ENCODE measurements around the gene HSPA9.

Gene HSPA9

DNA sequence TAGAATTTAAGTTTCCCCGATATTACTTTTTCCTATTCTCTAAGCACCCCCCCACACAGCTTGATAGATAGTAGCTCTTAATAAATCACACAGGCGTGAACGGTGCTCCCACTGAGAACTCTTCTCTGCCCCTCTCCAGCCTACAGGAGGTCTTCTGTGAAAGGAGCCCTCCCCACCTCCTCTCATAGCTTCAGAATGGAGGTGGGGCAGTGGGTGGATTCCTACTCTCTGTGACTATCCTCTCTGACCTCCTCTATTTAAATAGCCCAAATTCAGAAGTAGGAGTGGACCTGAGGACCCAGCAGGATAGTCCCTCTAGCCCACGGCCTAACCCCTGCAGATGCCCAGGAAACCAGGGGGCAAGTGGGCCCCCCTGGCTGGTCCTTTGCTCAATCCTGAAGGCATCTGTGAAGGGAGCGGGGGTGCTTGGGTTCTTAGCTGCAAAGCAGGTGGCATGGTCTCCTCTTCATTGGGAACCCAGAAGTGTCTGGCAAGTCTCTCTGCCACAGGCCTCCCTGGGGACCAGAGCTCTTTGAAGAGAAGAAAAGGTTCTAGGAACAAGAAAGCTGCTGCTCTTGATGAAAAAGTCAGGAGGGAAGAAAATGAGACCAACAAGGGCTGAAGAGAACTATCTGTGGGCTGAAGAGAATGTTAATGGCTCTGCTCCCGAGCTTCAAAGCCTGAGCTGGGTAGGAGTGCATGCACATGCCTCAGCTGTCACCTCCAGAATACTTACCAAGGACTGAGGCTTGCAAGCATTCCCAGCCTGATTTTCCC lies 21.1 kb upstream of the HSPA9 start:
- no peak for DNase-seq (ENCODE audit: extremely low read depth in 1 of 2, low read depth in 1 of 2)

DNA sequence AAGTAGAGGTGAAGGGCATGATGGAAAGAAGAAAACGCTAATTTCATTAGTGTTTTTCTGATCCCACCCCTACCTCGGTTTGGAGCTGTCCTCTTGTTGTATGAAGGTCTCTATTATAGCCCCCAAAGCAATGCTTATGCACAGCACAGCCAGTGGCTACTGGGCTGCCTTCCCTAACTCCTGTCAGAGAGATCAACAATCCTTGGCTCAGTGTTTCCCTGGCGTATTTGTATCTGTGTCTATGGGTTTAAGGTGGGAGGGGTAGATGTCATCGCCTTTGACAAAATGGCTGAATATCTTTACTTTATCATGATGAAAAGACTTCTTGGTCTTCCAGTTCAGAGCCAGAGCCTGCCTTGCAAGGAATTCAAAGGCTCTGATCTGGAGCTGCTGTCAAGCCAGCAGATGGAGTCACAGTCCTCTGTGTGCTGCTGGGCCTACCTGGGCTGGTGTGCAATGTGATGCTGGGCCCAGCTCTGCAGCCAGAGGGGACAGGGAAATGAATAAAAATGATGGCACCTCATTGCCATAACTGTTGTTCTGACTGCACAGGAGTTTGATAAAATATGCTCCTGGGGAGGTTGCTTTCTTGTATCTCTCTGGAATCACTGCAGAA lies 20.1 kb upstream of the HSPA9 start:
- no peak for DNase-seq (ENCODE audit: extremely low read depth in 1 of 2, low read depth in 1 of 2)

DNA sequence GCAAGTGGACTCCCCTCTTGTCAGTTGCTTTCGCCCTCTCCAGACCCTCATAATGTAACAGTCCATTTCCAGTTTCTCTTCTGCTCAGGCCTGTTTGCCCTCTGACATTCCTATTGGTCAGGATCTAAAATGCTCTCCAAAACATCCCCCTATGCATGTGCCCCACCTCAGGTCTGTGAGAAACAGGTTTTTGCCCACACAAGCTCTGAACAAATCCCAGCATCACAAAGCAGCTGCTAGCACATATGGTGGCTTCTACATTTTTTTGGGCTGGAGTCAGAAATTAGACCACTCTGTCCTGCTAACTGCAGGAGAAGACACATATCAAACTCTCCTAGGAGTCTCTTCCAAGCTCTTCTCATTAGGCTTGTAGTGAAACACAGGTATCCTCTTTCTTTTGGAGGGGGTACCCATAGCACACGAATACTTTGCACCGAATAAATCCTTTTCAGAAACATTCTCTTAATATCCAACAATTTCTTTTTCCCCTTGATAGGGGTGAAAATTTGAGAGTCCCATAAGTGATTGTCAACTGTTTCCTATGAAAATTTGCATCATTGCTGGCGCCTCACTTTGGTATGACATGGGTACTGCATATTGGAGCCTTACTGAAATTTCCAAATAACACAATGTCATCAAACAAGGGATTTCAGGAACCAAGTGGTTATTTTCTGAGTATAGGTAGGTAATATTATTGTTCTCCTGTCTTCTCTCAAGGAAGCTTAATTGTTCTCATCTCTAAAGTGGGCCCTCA lies 19.3 kb upstream of the HSPA9 start:
- DNase-seq (ENCODE audit: extremely low read depth in 1 of 2, low read depth in 1 of 2), result no peak

DNA sequence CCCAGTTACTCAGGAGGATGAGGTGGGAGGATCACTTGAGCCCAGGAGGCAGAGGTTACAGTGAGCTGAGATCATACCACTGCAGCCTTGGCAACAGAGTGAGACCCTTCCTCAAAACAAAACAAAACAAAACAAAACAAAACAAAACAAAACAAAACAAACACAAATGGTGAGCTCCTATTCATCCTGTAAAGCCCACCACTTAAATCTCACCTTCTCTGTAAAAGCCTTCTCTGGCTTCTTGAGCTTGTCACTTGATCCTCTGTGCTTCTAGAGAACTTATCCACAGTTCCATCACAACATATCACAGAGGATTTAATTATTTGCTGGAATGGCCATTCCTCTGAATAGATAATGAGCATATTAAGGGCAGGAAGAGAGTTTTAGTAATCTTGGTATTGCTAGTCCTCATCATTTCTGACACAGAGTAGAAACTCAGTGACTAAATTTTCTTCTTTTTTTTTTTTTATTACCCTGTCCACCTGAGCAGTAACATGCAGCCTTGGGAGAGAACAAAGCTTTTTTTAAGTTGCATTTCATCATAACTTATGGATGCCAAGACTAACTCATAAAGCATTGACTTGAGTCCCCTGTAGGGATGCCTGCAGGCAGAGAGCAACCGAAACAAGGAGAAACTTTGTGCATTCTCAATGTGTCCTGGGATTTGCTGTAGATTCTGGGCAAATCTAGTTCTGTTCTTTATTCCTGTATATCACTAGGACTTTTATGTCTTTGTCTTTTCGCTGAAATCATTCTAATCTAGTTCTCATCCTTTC lies 13.0 kb upstream of the HSPA9 start:
- no peak for DNase-seq (ENCODE audit: extremely low read depth in 1 of 2, low read depth in 1 of 2)

DNA sequence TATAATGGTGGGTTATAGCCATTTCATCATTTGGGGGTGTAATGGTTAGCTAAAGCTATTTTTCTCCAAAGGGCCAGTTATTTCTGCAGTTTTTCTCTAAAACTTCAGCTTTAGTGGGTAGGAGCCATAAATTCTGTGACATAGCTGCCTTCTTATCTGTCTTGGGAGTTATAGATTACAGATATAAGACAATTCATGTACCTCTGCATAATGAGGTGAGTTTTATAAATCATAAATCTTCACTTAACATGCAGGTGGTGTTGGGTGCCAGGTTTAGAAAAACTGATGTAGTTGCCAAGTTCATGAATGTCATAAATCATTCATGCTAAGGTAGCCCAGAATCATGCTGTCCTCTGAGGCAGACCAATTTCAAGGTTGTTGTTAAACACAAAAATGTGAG lies 10.0 kb upstream of the HSPA9 start:
- no peak for DNase-seq (ENCODE audit: extremely low read depth in 1 of 2, low read depth in 1 of 2)

DNA sequence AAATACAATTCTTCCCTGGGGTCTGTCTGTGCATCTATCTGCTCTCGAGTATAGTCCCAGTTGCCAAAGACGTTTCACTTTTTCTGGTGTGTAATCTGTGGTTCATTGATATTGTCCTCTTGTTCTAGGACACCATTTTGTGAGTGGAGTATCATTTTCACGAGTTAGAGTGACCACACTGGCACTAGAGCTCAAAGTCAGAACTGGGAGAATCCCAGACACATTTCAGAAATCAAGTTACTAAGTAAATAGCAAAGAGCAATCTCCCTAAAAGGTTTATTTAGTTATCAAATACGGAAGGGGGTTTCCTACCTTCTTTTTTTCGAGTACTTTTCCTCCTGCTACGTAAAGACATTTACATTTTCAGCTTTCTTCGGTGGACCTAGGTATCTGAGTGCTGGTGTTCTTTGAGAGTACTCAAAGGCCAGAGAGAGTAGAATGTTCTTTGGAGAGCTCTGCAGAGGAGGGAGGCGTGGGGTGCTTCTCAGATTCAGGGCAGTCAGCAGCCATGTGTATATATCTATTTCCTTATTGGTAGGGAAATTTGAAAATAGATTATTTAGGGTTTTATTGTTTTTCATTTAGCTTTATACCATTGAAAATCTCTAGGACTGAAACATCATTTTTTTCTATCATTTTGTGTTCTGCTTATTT lies 8.9 kb upstream of the HSPA9 start:
- no peak for DNase-seq (ENCODE audit: extremely low read depth in 1 of 2, low read depth in 1 of 2)

DNA sequence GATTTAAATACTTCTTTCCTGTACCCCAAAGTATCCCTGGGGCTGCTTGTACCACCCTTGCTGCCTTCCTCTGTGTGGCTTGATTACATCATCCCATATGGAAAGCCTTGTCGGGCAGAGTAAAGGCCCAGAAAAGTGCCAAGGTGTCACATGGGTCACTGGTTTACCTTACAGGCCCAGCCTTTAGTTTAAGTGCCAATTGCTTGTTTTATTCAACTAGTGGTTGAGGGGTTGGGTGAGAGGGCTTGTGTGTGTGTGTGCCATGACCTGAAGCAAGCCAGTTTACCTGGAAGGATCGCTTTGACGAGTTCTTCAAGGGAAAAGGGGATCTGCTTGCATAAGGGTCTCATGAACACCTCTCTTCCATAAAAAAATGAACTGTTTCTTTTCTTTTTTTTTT lies 7.8 kb upstream of the HSPA9 start:
- DNase-seq (ENCODE audit: extremely low read depth in 1 of 2, low read depth in 1 of 2), result no peak

DNA sequence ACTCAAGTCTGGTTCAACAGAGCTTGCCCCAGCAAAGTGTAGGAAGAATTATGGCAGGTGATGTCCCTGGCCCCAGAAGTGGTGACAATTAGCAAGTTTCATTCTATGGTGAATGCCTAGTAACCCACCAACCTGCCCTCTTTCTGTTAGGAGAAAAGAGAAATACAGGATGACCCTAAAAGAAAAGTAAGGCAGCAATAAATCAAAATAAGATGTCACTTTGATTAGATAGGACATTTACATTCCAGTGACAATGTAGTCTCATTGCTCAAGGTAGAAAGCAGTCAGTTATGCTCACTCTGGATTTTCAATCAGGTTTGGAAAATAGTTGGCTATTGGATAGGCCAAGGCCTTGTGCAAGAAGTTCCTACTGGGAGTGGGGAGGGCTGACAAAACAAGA lies 5.6 kb upstream of the HSPA9 start:
- no peak for DNase-seq (ENCODE audit: extremely low read depth in 1 of 2, low read depth in 1 of 2)

DNA sequence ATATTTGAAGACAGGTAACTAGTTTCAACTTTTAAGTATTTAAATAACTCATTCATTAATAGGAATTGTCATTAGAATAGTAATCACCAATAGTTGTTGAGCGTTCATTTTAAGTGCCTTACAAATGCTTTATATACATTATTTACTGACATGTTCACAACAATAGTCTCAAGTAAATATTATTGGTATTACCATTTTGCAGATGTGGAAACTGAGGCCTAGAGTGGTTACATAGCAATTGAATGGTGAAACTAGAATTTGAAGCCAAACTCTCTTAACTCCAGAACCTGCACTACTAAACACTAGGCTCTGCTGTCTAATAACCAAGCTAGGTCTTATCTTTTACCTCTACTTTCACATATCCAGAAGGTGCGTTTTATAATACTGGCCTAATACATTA lies 4.8 kb upstream of the HSPA9 start:
- DNase-seq (ENCODE audit: extremely low read depth in 1 of 2, low read depth in 1 of 2), result no peak

DNA sequence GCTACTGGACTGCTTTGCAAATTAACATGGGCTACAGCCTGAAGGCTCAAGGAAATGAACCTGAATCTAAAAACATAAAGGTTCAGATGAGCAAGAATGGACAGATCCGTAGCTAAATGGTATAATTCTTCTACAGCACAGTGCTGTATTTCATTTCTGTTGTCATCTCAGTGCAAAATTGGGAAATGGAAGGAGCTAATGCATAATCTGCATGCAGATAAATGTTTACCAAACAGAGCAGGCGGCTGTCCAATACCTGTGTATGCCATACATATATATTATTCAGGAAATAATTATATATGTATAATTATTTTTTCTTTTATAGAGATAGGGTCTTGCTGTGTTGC lies 4.3 kb upstream of the HSPA9 start:
- no peak for DNase-seq (ENCODE audit: extremely low read depth in 1 of 2, low read depth in 1 of 2)

DNA sequence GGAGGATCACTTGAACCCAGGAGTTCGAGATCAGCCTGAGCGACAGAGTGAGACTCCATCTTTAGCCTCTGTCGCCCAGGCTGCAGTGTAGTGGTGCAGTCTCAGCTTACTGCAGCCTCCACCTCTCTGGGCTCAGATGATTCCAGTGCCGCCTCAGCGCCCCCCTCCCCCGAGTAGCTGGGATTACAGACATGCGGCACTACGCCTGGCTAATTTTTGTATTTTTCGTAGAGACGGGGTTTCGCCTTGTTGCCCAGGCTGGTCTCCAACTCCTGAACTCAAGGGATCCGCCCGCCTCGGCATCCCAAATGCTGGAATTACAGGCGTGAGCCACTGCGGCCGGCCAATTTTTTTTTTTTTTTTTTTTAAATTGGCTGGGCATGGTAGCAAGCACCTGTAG lies 2.3 kb upstream of the HSPA9 start:
- no peak for DNase-seq (ENCODE audit: extremely low read depth in 1 of 2, low read depth in 1 of 2)

DNA sequence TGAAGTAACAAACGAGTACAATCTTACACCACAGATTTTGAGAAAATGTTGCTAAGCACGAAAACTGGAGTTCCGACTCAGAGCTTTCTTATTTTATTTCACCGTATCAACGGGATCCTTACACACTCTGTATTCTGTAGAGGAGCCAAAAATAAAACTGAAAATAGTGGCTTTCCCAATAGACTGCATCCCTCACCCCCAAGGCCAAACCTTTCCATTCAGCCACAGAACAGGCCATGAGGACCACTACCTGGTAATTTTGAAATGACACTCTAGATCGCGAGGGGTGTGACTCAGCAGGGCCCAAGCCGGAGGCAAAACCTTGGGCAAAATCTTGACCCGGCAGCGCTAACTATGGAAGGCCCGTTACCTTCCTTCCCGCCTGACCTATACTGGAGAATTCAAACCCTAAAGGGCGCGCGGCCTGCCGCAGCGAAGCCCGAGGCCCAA lies 432 bp downstream of the HSPA9 start:
- no peak for DNase-seq (ENCODE audit: extremely low read depth in 1 of 2, low read depth in 1 of 2)

DNA sequence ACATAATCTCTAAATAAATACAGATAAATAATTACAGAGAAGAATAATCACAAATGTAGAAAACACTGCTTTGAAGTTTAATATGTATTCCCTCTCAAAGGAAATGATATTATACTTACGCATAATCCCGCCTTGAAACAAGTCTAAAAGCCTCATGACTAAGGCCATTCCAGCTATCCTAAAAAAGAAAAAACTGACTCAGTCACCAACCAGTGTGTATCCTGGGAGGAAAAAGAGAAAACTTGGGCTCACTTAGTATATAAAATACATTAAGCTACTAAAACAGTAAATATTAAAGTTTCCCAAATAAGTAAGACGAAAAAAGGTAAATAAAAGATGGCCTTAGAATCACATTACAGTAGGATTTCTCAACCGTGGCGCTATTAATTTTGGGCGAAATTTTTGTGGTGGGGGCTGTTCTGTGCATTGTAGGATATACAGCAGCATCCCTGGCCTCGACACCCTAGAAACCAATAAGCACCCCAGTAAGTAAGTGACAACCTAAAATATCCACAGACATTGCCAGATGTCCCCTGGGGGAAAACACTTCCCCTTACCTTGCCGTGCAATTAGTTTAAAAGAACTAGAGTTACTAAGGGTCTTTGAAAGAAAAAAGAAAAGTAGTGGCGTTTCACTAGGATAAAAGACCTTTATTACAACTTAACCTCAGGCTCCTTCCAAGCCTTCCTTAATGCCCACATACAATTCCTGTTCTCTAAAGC lies 1.1 kb downstream of the HSPA9 start:
- DNase-seq (ENCODE audit: extremely low read depth in 1 of 2, low read depth in 1 of 2), result no peak

DNA sequence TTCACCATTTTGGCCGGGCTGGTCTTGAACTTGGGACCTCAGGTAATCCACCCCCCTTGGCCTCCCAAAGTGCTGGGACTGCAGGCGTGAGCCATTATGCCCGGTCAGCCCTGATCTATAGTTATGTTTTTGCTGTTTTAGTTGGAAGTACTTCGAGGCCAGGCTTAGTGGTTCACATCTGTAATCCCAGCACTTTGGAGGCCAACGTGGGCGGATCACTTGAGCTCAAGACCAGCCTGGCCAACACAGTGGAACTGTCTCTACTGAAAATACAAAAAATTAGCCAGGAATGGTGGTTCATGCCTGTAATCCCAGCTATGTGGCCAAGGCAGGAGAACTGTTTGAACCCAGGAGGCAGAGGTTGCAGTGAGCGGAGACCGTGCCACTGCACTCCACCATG lies 2.0 kb downstream of the HSPA9 start:
- DNase-seq (ENCODE audit: extremely low read depth in 1 of 2, low read depth in 1 of 2), result no peak

DNA sequence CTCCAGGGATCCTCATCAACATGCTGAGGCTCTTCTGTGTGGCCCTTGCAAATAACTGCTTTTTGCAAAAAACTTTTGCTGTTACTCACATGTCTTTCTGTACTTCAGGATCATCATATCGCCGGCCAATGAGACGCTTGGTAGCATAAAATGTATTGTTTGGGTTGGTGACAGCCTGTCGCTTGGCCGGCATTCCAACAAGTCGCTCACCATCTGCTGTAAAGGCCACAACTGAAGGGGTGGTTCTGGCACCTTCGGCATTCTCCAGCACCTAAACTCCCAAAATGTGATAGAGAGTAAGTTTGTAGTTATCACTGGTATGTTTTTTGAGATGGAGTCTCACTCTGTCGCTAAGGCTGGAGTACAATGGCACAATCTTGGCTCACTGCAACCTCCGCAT lies 4.3 kb downstream of the HSPA9 start:
- DNase-seq (ENCODE audit: extremely low read depth in 1 of 2, low read depth in 1 of 2), result no peak

DNA sequence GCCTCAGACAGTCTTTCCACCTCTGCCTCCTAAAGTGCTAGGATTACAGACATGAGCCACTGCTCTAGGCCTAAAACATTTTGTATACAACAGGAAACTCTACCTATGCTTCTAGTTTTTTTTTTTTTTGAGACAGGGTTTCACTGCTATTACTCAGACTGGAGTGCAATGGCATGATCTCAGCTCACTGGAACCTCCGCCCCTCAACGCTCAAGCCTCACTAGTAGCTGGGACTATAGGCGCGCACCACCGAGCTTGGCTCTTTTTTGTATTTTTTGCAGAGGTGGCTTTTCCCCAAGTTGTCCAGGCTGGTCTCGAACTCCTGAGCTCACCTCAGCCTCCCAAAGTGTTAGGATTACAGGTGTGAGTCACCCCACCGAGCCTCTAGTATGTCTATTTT lies 5.4 kb downstream of the HSPA9 start:
- DNase-seq (ENCODE audit: extremely low read depth in 1 of 2, low read depth in 1 of 2), result no peak

DNA sequence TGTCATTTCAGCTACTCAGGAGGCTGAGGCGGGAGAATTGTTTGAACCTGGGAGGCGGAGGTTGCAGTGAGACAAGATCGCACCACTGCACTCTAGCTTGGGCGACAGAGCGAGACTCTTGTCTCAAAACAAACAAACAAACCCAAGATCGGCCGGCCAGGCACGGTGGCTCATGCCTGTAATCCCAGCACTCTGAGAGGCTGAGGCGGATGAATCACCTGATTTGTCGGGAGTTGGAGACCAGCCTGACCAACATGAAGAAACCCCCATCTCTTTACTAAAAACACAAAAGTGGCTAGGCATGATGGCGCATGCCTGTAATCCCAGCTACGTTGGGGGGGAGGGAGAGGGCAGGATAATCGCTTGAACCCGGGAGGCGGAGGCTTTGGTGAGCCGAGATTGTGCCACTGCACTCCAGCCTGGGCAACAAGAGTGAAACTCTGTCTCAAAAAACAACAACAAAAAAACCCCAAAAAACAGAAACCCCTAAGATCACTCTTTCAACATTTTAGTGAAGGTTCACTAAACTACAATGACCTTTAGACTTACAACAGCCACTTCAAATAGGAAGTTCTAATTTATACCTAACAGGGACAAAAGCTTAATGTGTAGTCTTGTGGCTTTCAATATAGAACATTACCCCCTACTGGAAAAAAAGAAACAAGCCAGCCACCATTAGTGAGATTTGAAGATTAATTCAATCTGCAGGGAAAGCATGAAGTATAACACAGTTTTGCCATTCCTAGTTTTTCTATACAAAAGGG lies 7.0 kb downstream of the HSPA9 start:
- no peak for DNase-seq (ENCODE audit: extremely low read depth in 1 of 2, low read depth in 1 of 2)

DNA sequence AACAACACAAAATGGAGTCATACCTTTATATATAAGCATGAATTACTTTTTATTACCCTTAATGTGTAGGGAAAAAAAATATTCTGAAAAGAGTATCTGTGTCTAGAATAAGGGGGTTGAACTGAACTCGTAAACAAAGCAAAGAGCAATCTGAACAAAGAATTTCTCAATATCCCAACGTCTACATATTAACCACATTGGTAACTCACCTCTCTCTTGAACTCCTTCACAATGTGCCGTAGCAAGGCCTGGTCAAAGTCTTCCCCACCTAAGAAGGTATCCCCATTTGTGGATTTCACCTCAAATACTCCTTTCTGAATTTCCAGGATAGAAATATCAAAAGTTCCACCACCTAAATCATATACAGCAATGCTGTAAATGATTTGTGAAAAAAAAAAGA lies 8.4 kb downstream of the HSPA9 start:
- DNase-seq (ENCODE audit: extremely low read depth in 1 of 2, low read depth in 1 of 2), result no peak

DNA sequence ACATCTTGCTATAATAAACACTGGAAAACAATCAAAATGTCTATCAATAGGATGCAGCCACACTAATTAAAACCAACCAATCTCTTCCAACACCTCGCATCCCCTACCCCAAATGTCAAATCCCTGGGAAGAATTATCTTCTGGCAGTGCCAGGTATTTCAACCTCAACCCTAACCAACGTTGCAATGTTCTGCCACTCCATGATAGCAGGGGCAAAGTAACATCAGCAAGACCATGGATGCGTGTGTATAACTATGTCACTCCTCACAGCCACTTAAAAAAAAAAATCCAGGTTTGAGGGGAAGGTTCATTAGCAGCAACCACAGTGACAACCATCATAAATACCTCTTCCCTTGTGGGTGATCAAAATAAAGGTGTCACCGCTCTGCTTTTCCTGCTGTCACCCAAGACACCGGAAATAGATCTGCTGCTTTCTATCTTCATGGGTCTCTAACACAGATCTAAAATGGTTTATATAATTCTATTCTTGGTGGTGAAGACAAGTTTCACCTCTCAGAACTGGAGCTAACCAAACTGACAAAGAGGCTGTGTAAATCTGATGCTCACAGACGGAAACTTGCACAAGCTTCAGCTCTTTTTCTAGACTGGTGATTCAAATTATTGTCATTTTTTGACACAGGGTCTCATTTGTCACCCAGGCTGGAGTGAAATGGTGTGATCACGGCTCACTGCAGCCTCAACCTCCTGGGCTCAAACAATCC lies 9.9 kb downstream of the HSPA9 start:
- no peak for DNase-seq (ENCODE audit: extremely low read depth in 1 of 2, low read depth in 1 of 2)

Data from stimulated activated CD8-positive, alpha-beta memory T cell treated with anti-CD3 and anti-CD28 coated beads, Interleukin-7, amount 100 ng/mL, for 48 hours (primary cell).